Measurements from ENCODE around the gene HYOU1. TPM values are rescaled to one million over a fixed set of nuclear protein-coding genes. Genes with fewer than 3 reads are reported as not detected.

HYOU1 gene
- total RNA-seq, 1 experiment from 2014 or later, result 228 TPM

GRCh38 chr11:119089319-119089718, 32.3 kb upstream of the HYOU1 start:
- Histone ChIP-seq H3K18ac (ENCODE audit: insufficient read length, low read depth, low read length) (no peak overlapping the region), H4K20me1 (ENCODE audit: control insufficient read depth, insufficient read depth, insufficient read length) (no peaks in the 10 kb centered on the region), H3K56ac (ENCODE audit: insufficient read length, low read depth, low read length) (no peak overlapping the region), H2BK12ac (ENCODE audit: insufficient read length, low read depth, low read length) (no peak overlapping the region), H3K4me1 (ENCODE audit: insufficient read depth, low read length) (no peaks in the 10 kb centered on the region; the same call in 1 of the 2 replicates), H3K79me1 (ENCODE audit: insufficient read depth, low read depth, low read length, poor library complexity, severe bottlenecking) (no peaks in the 10 kb centered on the region), H3T11ph (ENCODE audit: low read length) (no peak overlapping the region), H2BK5ac (ENCODE audit: insufficient read length, low read length) (no peak overlapping the region), H3K14ac (ENCODE audit: insufficient read depth, low read length) (no peak overlapping the region), H4K8ac (replicated peaks; ENCODE audit: insufficient read length, low read depth, low read length) (no peak overlapping the region), H3K9me3 (ENCODE audit: control insufficient read depth, low read depth, low read length) (no peaks in the 10 kb centered on the region), H2AFZ (ENCODE audit: low read length) (no peak overlapping the region), H3K9ac (ENCODE audit: extremely low read depth, insufficient read length, low read length) (no peak overlapping the region), H2BK15ac (ENCODE audit: low read depth, low read length) (no peak overlapping the region), H3K4ac (ENCODE audit: low read depth, low read length) (no peak overlapping the region), H3K79me2 (ENCODE audit: insufficient read depth, low read length) (peaks cover 13% of the 10 kb centered on the region; the same call in 1 of the 2 replicates), H2BK120ac (ENCODE audit: low read depth, low read length, poor library complexity, severe bottlenecking) (no peak overlapping the region), H2AK5ac (ENCODE audit: insufficient read length, low read length) (no peak overlapping the region), H3K23me2 (ENCODE audit: insufficient read length, low read depth, low read length, poor library complexity, severe bottlenecking) (peaks cover 18% of the 10 kb centered on the region), H3K23ac (ENCODE audit: insufficient read length, low read depth, low read length) (no peak overlapping the region), H4K91ac (ENCODE audit: insufficient read length, low read depth, low read length) (no peak overlapping the region), H3K4me2 (ENCODE audit: insufficient read depth, insufficient read length, low read length) (no peak overlapping the region), H3K27me3 (ENCODE audit: insufficient read depth, low read length) (no peaks in the 10 kb centered on the region), H3K27ac (ENCODE audit: insufficient read length, low read depth, low read length) (no peak overlapping the region), H4K5ac (ENCODE audit: insufficient read length, low read depth, low read length) (no peak overlapping the region), H2BK20ac (ENCODE audit: low read depth, low read length, poor library complexity, severe bottlenecking) (no peak overlapping the region)
- Mint-ChIP-seq H3K4me3 (no peak overlapping the region), H3K27ac (no peak overlapping the region), H3K36me3 (ENCODE audit: insufficient read depth in 1 of 3, low read depth in 3 of 3) (peaks cover 17 to 38% (median 33%) of the 10 kb centered on the region in 3 experiments), H3K4me1 (peaks cover 27 to 33% of the 10 kb centered on the region in 2 experiments), H3K27me3 (ENCODE audit: low read depth) (no peaks in the 10 kb centered on the region), H3K9me3 (no peaks in the 10 kb centered on the region; a peak in 1 of 5 replicates)
- TF ChIP-seq CTCF (conservative IDR thresholded peaks at IDR 0.05), result no peak
- WGBS (ENCODE audit: extremely low coverage, insufficient read length, low lambda C conversion rate), result no CpG with 5 or more reads among the region's 1 CpG
- no peak for DNase-seq

Measured in H9 (cell line).